Measurements from ENCODE around the gene OR1I1. TPM values are rescaled to one million over a fixed set of nuclear protein-coding genes. Genes with fewer than 3 reads are reported as not detected.

Gene OR1I1
- total and polyA plus RNA-seq, 8 donors = not detected

DNA sequence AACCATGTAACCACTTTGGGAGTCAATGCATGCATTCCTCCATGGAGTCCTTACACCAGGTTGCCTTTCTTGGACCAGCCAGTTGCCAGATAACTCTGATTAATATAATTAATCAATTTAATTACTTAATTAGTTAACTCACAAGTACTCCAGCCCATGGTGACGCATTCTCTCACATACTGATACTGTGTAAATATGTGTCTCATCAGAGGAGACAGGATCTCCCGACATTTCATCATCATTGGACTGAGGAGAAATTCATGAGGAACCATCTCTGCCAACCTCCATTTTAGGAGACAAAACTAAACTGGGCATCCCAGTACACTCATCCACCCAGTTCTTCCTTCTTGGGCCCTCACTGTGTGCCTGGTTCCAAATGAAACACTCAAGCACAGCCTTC is 39.2 kb upstream of the OR1I1 start:
- Histone ChIP-seq H3K9me3 (no peaks in the 10 kb centered on the region), H3K27ac (no peak overlapping the region), H3K4me1 (no peaks in the 10 kb centered on the region), H3K27me3 (no peaks in the 10 kb centered on the region), H3K36me3 (no peaks in the 10 kb centered on the region), H3K4me3 (no peak overlapping the region)
- intact Hi-C loops (cut with DNase I) = no loop called here
- WGBS, 2 donors = 66 to 74% methylated on average over 2 of the region's 2 CpGs
- TF ChIP-seq, protein P1, sequence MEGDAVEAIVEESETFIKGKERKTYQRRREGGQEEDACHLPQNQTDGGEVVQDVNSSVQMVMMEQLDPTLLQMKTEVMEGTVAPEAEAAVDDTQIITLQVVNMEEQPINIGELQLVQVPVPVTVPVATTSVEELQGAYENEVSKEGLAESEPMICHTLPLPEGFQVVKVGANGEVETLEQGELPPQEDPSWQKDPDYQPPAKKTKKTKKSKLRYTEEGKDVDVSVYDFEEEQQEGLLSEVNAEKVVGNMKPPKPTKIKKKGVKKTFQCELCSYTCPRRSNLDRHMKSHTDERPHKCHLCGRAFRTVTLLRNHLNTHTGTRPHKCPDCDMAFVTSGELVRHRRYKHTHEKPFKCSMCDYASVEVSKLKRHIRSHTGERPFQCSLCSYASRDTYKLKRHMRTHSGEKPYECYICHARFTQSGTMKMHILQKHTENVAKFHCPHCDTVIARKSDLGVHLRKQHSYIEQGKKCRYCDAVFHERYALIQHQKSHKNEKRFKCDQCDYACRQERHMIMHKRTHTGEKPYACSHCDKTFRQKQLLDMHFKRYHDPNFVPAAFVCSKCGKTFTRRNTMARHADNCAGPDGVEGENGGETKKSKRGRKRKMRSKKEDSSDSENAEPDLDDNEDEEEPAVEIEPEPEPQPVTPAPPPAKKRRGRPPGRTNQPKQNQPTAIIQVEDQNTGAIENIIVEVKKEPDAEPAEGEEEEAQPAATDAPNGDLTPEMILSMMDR (IDR thresholded peaks at IDR 0.05) = no peak
- FAIRE-seq = no peak
- DNase-seq = no peak
- no peak for ATAC-seq

DNA sequence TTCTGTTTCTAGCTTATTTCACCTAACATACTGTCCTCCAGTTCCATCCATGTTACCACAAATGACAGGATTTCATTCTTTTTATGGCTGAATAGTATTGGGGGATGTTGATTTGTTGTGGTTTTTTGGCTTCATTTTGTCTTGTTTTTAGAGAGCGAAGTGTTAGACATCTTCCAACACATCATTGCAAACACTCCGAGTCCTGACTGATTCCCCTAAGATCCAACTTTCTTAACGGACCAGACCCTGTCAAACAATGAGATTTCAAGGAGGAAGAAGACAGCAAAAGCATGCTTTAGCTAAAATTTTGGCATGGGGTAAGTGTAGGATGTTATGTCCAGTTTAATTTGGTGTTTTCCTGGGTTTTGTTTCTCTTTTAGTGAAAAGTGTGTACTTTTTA is 36.5 kb upstream of the OR1I1 start:
- ATAC-seq (no peak), FAIRE-seq (no peak), DNase-seq (no peak)
- no peaks in the 10 kb centered on the region for H3K36me3 ChIP-seq
- WGBS, 2 donors = 44 to 53% methylated on average over 3 of the region's 3 CpGs
- no peaks in the 10 kb centered on the region for H3K4me1 ChIP-seq
- intact Hi-C loops (cut with DNase I) = no loop called here
- H3K27me3 ChIP-seq = no peaks in the 10 kb centered on the region
- H3K27ac ChIP-seq = no peak overlapping the region
- TF ChIP-seq, protein P1 (IDR thresholded peaks at IDR 0.05) = no peak
- H3K9me3 ChIP-seq = no peaks in the 10 kb centered on the region
- no peak overlapping the region for H3K4me3 ChIP-seq

DNA sequence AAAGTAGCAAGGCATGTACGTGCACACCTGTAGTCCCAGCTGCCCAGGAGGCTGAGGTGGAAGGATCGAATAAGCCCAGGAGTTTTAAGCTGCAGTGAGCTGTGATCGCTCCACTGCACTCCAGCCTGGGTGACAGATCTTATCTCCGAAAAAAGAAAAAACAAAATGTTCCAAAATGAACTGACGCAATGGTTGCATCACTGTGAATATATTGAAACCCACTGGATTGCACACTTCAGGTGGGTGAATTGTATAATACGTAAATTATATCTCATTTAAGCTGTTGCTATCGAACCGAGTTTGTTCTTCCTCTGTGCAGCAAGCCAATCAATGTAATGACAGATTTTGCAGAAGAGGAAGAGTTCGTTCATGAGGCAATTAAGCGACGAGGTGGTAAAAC is 34.3 kb upstream of the OR1I1 start:
- peak in 2 of 4 donors; percentile 44 to 48 for ATAC-seq
- TF ChIP-seq, protein P1 (IDR thresholded peaks at IDR 0.05) = no peak
- Histone ChIP-seq H3K9me3 (no peaks in the 10 kb centered on the region), H3K4me3 (no peak overlapping the region), H3K27me3 (no peaks in the 10 kb centered on the region), H3K27ac (no peak overlapping the region), H3K4me1 (no peaks in the 10 kb centered on the region), H3K36me3 (no peaks in the 10 kb centered on the region)
- DNase-seq = no peak
- FAIRE-seq = no peak
- intact Hi-C loops (cut with DNase I) = no loop called here
- WGBS, 2 donors = 33 to 55% methylated on average over 11 of the region's 11 CpGs

DNA sequence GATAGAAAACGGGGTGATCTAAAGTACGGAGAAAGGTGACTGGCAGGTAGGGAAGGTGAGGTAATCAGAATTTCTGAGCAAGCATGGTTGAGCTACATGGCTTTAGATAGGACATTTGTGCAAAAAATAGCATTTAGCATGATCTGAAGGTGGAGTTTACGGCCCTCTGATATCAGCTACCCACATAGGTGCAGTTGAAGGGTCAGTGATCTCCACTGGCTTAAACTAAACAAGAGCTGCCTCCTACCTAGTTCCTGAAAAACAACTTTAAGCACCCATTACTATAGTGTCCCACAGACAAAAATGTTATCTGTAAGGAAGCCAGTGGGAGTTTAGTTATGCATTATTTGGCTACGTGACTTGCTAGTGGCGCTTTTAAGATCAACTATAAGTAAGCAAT is 33.9 kb upstream of the OR1I1 start:
- Histone ChIP-seq H3K27ac (no peak overlapping the region), H3K36me3 (no peaks in the 10 kb centered on the region), H3K4me3 (no peak overlapping the region), H3K27me3 (no peaks in the 10 kb centered on the region), H3K9me3 (no peaks in the 10 kb centered on the region), H3K4me1 (no peaks in the 10 kb centered on the region)
- ATAC-seq (peak in 3 of 4 donors; percentile 66 to 80 (median 70)), FAIRE-seq (no peak), DNase-seq (no peak)
- 21 to 35% methylated on average over 5 of the region's 5 CpGs for WGBS, 2 donors
- intact Hi-C loops (cut with DNase I) = no loop called here
- TF ChIP-seq, protein P1 (IDR thresholded peaks at IDR 0.05) = no peak

DNA sequence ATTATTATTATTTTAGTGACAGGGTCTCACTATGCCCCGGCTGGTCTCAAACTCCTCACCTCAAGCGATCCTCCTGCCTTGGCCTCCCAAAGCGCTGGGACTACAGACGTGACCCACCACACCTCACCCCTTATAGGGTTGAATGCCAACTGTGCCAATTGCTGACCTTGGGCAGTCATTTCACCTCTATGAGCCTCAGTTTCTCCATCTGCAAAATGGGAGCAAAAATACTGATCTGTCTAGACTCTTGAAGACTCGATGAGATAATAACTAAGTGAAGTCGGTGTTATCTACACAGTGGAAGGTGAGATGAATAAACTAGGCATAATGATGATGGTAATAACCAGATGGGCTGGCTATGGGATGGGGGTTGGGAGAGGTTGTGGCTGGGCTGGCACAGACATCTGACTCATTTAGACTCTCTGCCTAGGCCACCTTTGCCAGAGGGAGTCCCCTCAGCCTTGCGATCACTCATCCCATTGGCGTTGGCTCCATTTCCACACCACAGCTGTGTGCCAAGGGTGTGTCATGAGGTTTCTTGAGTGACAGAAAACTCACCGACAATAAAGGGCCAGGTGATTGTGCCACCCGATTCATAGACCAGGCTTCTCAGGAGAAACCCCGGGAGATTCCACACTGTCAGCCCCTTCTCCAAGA is 33.0 kb upstream of the OR1I1 start, which contains the start of gene CASP14:
CASP14 (plus strand) TSS at position 596 of the 657 bp plus-strand sequence. CDS start 2,772 bp downstream, outside the sequence.
- Histone ChIP-seq H3K4me3 (no peak within 1 kb of the TSS), H3K27ac (no peak within 1 kb of the TSS), H3K36me3 (no peaks in the 10 kb centered on the region), H3K9me3 (no peaks in the 10 kb centered on the region), H3K4me1 (no peaks in the 10 kb centered on the region), H3K27me3 (no peaks in the 10 kb centered on the region)
- peak in 2 of 6 donors; percentile 37 to 43 for DNase-seq
- peak in 3 of 4 donors; percentile 44 to 46 (median 44) for ATAC-seq
- intact Hi-C loops (cut with DNase I) = no loop called here
- 63 to 66% methylated on average over 11 of the region's 11 CpGs for WGBS, 2 donors
- TF ChIP-seq, protein P1 (IDR thresholded peaks at IDR 0.05) = no peak
- FAIRE-seq = no peak
